A549 treated with Hydrocortisone at 1 μM for 4 hours (cell line): ENCODE measurements around the gene ZNF503. TPM values are rescaled to one million over a fixed set of nuclear protein-coding genes. Genes with fewer than 3 reads are reported as not detected.

ENCODE experiments used
- total RNA-seq: library from RNA; stranded (reverse); fragments of 200-300 nt; extraction: Qiagen RNA extraction; gene quantifications from 5 replicates; pipeline ENCODE4 v1.2.3, GENCODE V29; 2022

Gene ZNF503
- total RNA-seq: 6.7 to 9.0 TPM (median 8.5 TPM) in 5 replicates

GRCh38 chr10:75401569-75402485 lies at the start of gene ZNF503:
Gene ZNF503 (minus strand): TSS chr10:75401764. CDS start chr10:75401419, 345 bp downstream.

GRCh38 chr10:75431180-75432111 lies 29.9 kb upstream of the ZNF503 start, which contains the start of gene LRMDA:
Gene LRMDA (plus strand): TSS chr10:75431624.

Other genes with a start within 250 kb of the ZNF503 start
- 320 to 352 TPM (median 328 TPM) in 5 replicates for gene VDAC2, start 191.0 kb downstream of the ZNF503 start, total RNA-seq
- gene COMTD1, start 165.8 kb downstream of the ZNF503 start, total RNA-seq: 28.3 to 61.1 TPM (median 55.3 TPM) in 5 replicates
- gene LRMDA, start 29.9 kb upstream of the ZNF503 start, total RNA-seq: 3.6 to 5.1 TPM (median 4.4 TPM) in 5 replicates